Mucosa of descending colon (tissue), 3 donors: Measurements from ENCODE around the gene PKP3. TPM values are rescaled to one million over a fixed set of nuclear protein-coding genes. Genes with fewer than 3 reads are reported as not detected.

Experiments
- ATAC-seq: fragments of 200-7000 bp; cut with Tn5 transposase; one replicate; pipeline ENCODE4 v1.9.1; 2020; ENCODE audit warnings: mild to moderate bottlenecking, moderate library complexity
- DNase-seq, 3 donors: peaks; one replicate each; pipeline ENCODE4 v3.0.0-alpha.2; 2020
- H3K36me3 ChIP-seq: fragments of 200-600 bp; one replicate; pipeline ENCODE4 v1.8.0; 2021; ENCODE audit warnings: low read depth, mild to moderate bottlenecking
- H3K4me1 ChIP-seq: fragments of 200-600 bp; one replicate; pipeline ENCODE4 v1.8.0; 2021; ENCODE audit warnings: low read depth, mild to moderate bottlenecking
- H3K4me3 ChIP-seq: fragments of 200-600 bp; one replicate; pipeline ENCODE4 v1.8.0; 2021; ENCODE audit warnings: mild to moderate bottlenecking
- H3K9me3 ChIP-seq: fragments of 200-600 bp; one replicate; pipeline ENCODE4 v1.8.0; 2021; ENCODE audit warnings: mild to moderate bottlenecking
- intact Hi-C, 2 donors: fragments of 100-400 bp; cut with DNase I in 1 of 2; cut with micrococcal nuclease in 1 of 2; formaldehyde crosslinking; loops; one replicate each; pipeline versions ENCODE4 v1.11.0 to v1.11.1; 2022; cut with DNase I, micrococcal nuclease
- total RNA-seq, 3 donors: library from RNA; stranded (reverse); fragmentation: NEBNext Ultra II Directional in 2 of 3; extraction: Animal tissue kit (Norgen Biotek cat#: 25700) in 2 of 3; gene quantifications; one replicate each; pipeline versions ENCODE4 v1.2.1 to v1.2.4, GENCODE V29; 2021 to 2023
- TF ChIP-seq, protein P1 (sequence below): fragments of 200-600 bp; IDR thresholded peaks from one replicate; pipeline ENCODE4 v1.8.0; 2022; ENCODE audit warnings: antibody characterized with exemption, mild to moderate bottlenecking
- donor health status: DM: no; HTN: no; CAD: no; lungs with moderate emphysema.
- donor health status: DM: no; HTN: no; CAD: no.
- donor health status: DM: no; HTN: yes; CAD: no.

The PKP3 gene
- total RNA-seq, 3 donors from 2014 or later: 73.3 to 174 (median 143) TPM

DNA sequence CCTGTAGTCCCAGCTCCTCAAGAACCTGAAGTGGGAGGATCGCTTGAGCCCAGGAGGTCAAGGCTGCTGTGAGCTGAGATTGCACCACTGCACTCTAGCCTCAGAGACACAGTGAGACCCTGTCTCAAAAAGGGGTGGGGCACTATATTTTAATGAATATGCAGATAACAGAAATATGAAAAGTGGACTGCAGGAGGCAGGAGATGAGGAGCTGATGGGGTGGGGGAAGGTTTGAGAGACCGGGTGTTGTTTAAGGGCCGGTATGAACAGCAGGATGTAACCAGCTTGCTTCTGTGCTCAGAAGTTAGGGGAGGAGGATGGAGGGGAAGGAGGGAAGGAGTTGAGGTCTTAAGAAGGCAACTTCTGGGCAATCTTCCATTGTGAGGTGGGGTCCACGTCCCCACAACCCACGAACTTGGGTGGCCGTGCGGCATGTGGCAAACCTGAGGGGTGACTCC, 26.0 kb upstream of the PKP3 start:
- Histone ChIP-seq H3K9me3 (no peaks in the 10 kb centered on the region), H3K4me1 (peaks cover 2% of the 10 kb centered on the region), H3K4me3 (no peak overlapping the region), H3K36me3 (no peaks in the 10 kb centered on the region)
- DNase-seq (no peak), ATAC-seq (no peak)
- TF ChIP-seq, protein P1, sequence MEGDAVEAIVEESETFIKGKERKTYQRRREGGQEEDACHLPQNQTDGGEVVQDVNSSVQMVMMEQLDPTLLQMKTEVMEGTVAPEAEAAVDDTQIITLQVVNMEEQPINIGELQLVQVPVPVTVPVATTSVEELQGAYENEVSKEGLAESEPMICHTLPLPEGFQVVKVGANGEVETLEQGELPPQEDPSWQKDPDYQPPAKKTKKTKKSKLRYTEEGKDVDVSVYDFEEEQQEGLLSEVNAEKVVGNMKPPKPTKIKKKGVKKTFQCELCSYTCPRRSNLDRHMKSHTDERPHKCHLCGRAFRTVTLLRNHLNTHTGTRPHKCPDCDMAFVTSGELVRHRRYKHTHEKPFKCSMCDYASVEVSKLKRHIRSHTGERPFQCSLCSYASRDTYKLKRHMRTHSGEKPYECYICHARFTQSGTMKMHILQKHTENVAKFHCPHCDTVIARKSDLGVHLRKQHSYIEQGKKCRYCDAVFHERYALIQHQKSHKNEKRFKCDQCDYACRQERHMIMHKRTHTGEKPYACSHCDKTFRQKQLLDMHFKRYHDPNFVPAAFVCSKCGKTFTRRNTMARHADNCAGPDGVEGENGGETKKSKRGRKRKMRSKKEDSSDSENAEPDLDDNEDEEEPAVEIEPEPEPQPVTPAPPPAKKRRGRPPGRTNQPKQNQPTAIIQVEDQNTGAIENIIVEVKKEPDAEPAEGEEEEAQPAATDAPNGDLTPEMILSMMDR: no peak
- intact Hi-C loops: no loop called here

DNA sequence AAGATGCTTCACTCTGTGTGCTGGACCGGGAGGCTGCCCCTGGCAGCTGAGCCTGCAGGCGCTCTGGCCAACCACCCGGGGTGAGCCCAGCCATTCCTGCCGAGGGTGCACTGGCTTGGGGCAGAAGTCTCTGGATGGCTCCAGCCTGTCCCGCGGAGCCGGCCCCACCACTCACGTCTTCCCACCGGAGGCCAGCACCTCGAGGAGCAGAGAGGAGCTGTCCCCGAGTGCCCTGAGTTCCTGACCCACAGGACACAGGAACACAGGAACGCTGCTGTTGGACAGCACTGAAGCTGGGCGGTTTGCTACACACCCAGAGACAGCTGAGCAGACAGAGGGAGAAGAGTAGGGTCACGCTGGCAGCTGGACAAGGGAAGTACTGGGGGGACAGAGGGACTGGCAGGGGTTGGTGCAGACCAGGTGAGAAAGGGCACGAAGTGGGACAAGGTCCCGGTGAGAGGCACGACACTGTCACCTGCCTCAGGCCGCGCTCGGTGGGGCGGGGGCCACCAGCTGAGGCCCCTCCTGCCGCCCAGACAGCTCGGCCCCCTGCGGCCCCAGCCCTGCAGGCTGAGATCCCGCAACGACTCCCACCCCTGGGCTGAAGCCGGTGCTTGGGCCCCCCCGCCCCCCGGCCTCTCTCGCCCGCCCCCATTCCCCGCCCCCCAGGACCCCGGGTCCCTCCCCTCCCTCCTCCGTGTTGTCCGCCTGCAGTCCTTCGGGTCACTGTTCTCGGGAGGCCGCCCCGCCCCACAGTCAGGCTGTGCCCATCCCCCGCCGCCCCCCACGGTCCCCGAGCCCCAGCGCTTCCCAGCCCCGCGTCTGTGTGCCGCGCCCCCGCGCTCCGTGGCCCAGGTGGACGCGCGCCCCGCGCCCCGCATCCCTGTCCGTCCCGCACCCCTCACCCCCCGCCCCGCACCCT, 25.3 kb upstream of the PKP3 start:
- TF ChIP-seq, protein P1: no peak
- H3K36me3 ChIP-seq: no peaks in the 10 kb centered on the region
- intact Hi-C loops: no loop called here
- no peaks in the 10 kb centered on the region for H3K9me3 ChIP-seq
- no peak overlapping the region for H3K4me3 ChIP-seq
- DNase-seq (peak in 1 of 3 donors; percentile 38), ATAC-seq (peak; percentile 6)
- H3K4me1 ChIP-seq: peaks cover 2% of the 10 kb centered on the region

- no peaks in the 10 kb centered on the region for H3K36me3 ChIP-seq
- intact Hi-C loops: no loop called here
- peaks cover 2% of the 10 kb centered on the region for H3K4me1 ChIP-seq
- DNase-seq (peak in 2 of 3 donors; percentile 13 to 22), ATAC-seq (no peak)
- TF ChIP-seq, protein P1: no peak
- H3K9me3 ChIP-seq: no peaks in the 10 kb centered on the region
- H3K4me3 ChIP-seq: no peak within 1 kb of the TSS
Observed at GRCh38 chr11:369336-370018, 24.5 kb upstream of the PKP3 start, which contains the start of gene B4GALNT4. Gene B4GALNT4, plus strand, starts transcription at chr11:369499. Its CDS starts 305 bp downstream, at chr11:369804.

- Histone ChIP-seq H3K36me3 (no peaks in the 10 kb centered on the region), H3K9me3 (no peaks in the 10 kb centered on the region), H3K4me1 (peaks cover 2% of the 10 kb centered on the region), H3K4me3 (no peak overlapping the region)
- intact Hi-C loops: no loop called here
- TF ChIP-seq, protein P1: no peak
- ATAC-seq: no peak
- DNase-seq: peak in 1 of 3 donors; percentile 36
Observed at GRCh38 chr11:370070-370941, 23.7 kb upstream of the PKP3 start.

GRCh38 chr11:371051-371450, 23.0 kb upstream of the PKP3 start:
- Histone ChIP-seq H3K9me3 (no peaks in the 10 kb centered on the region), H3K4me3 (no peak overlapping the region), H3K36me3 (no peaks in the 10 kb centered on the region), H3K4me1 (peaks cover 2% of the 10 kb centered on the region)
- DNase-seq (peak in 1 of 3 donors; percentile 38), ATAC-seq (peak; percentile 15)
- intact Hi-C loops: no loop called here
- TF ChIP-seq, protein P1: no peak
